ENCODE data around the gene CAMTA1. TPM values are rescaled to one million over a fixed set of nuclear protein-coding genes. Genes with fewer than 3 reads are reported as not detected.
"Not testable (repeated sequence)": the region's sequence is repeated elsewhere in the genome, so short reads cannot be mapped to it uniquely, and the experiment has no call there.

The CAMTA1 gene
- polyA plus RNA-seq, 5 donors: 41.0 to 56.5 (median 48.5) TPM

DNA sequence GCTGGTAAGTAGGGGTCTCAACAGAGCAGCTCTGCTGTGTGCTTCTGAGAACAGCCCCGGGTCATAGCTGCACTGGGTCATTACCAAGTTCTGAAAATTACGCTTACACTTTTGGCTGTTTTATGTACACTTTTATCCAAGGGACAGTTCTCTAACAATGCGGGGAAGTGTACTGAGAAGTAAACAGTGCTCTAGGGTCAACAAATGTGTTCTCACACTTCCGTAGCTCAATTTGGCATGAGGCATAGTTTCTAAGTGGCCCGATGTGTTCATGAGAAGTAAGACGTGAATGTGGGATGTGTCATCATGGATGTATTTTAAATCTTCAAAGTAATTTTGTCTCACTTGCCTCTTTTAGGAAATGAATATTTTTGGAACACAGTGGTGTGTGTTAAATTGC lies 975.0 kb downstream of the CAMTA1 start:
- no peak for DNase-seq

DNA sequence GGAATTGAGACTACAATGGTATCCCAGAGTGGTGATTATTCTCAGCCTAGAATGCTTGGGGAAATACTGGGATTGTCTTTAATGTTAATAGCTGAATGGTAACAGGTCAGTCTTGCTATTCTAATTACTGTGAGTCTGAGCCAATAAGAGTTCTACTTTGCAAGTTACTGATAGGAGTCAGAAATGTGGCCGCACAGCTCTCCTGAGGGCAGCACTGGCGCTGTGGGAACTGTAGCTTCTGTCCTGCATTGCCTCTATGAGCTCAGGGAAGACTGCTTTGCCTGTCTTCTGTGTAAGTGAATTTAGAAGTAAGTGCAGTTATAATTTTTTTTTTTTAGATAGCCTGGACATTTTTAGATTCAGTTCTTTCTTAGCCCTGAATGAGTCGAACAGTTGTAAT lies 975.8 kb downstream of the CAMTA1 start:
- DNase-seq: no peak

DNA sequence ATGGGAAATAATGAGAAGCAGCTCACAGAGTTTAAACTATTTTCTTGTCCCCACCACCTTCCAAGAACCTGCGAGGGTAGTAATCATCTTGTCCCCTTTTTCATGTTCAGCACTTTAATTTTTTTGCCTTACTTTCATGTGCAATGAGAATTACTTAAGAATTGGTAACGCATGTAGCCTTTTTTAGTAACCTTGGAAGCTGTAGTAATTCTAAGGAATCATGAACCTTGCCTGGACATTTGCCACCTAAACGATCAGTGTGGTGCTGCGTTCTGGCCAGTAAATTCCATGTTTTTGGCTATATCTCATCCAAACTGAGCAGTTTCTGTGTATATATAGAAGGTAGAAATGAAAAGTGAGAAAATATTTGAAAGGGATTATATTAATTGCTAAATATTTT lies 981.9 kb downstream of the CAMTA1 start:
- no peak for DNase-seq

DNA sequence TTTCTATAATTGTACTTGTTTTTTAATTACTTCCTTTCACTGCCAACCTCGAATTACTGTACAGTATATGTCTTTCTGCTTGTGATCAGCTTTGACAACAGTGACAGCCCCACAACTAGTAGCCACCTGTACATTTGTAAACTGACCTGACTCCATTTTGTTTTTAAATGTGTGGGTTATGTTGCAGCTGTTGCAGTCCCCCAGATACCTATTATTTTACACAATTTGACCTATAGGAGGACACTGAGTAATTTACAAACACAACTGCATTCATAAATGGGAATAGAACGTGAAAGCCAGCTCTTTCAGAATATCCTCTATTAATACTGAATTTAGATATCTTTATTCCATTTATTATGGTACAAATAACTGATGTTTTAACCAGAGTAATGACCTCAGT lies 983.3 kb downstream of the CAMTA1 start:
- DNase-seq: no peak

DNA sequence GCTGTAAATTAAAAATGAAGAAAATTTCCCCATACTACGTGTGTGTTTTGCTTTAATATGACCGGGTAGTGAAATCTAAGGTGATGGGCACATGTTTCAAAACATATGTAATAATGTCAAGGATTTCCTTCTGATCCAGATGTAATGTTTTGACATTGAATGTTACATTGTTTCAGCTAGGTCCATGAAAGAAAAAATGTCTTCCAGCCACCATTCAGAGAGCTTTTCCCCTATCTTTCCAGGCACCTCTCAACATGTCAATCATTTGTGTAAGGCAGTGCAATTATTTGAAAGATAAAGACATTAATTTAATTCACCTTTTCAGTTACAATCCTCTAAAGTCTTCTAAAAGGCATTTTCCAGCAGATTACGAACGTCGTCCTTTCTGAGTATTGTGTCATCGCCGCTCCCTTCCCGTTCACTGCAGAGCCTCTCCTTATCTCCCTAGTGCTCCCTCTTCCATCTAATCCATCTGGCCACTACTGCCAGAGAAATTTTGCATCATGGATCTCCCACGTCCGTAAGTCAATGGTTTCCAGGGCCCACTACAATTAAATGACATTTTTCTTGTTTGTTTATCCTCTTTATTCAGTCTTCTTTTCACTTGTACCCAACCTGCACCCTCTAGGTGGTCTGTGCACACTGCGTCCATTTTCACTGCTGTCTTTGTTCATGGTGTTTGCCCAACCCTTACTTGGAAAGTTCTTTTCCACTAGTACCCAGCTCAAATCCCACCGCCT lies 984.6 kb downstream of the CAMTA1 start:
- DNase-seq: no peak

DNA sequence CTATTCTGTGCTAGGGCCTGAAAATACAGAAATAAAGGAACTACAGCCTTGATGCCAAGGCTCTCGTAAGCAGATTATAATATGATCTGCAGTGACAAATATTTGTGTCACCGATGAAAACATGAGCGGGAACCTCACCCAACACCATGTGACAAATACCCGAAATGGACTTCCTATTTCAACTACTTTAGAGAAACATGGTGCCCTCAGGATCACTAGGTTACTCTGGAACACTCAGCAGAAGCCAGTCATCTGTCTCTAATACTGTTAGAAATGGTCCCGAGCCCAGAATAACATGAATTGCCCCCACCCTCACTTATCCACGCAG lies 985.4 kb downstream of the CAMTA1 start:
- DNase-seq: no peak

DNA sequence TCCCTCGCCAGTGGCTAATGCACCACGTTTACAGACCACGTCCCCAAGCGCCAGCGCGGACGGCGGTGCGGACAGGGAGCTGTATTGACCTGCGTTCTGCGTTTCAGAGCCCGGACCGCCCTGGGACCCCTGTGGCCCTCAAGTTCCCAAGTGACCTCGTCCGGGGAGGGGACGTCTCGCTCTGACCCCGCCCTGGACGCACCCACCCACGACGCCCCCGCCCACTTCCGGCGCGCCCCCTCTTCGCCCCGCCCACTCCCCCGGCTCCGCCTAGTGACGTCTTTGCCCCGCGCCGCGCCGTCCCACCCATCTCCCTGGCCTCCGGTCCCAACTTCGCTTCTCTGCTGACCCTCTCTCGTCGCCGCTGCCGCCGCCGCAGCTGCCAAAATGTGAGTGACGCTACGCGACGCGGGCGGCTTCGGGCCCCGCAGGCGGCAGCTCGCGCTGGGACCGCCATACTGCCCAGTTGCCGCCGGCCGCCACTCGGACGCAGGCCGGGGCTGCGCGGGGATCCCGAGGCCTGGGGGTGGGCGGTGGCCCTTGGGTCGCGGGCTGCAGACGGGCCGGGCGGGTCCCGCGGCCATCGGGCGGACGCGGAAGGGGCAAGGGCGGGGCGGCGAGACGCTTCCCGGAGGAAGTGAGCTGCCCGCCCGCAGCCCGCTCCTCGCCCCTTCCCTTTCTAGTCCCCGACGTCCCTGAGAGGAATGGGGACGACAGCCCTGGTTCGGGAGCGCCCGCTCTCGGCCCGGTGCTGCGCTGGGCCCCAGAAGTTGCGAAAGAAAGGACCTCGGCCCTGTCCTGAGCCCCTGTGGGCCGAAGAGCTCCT lies 986.0 kb downstream of the CAMTA1 start, which contains the start of gene VAMP3:
Gene VAMP3 (plus strand): TSS at position 300 of the 826 bp plus-strand sequence. CDS start 88 bp downstream, at position 388.
- peak; percentile 84 to 88 for DNase-seq

DNA sequence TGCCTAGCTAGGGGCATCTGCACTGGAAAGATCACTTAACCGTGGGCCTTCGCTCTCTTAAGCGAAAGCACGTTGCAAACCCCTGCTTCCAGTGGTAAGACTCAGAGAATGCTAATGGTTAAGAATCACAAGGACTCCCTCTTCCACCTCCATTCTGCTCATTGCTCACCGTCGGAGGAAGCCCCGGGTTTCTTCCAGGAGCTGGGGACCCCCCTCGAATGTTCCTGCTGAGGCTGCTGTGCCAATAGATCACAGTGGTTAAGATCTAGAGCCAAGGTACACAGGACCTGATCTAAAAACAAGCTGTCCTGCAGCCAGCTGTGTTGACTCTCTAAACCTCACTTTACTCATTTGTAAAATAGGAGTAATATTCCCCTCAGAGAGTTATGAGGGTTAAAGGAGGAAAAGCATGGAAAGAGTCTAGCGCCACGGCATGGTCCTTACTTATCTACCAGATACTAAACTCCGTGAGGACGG lies 986.6 kb downstream of the CAMTA1 start:
- no peak for DNase-seq

DNA sequence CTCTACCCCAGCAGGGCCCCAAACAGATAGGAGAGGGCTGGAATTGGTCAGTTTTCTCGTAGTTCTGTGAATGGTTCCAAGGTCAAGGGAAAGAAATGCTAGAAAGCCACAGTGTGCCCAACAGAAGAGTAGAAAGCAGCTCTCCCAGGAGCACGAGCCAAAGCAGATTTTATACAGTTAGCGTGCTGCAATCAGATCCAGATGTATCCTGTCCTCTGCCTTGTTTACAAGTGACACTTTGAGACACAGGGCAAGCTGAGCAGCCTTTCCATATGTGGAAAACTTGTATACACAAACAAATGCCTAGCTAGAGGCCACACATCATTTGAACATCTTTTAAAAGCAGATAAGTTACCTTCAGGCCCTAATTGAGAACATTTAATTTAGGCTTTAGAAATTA lies 992.3 kb downstream of the CAMTA1 start:
- peak in 1 of 2 donors; percentile 20 for DNase-seq

DNA sequence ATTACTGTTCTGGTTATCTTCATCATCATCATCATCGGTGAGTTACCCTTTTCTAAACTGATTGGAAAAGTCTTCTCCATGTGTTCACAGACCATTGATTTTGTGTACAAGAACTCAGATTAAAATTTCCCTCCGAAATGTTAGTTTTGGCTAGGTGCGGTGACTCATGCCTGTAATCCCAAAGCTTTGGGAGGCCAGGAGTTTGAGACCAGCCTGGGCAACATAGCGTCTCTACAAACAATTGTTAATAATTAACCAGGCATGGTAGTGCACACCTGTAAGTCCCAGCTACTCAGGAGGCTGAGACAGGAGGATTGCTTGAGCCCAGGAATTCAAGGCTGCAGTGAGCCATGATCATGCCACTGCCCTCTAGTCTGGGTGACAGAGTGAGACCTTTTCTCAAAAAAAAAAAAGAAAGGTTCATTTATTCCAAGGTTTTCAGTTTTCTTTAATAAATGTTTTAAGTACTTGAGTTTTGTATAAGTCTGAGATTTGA lies 992.9 kb downstream of the CAMTA1 start:
- DNase-seq: no peak

DNA sequence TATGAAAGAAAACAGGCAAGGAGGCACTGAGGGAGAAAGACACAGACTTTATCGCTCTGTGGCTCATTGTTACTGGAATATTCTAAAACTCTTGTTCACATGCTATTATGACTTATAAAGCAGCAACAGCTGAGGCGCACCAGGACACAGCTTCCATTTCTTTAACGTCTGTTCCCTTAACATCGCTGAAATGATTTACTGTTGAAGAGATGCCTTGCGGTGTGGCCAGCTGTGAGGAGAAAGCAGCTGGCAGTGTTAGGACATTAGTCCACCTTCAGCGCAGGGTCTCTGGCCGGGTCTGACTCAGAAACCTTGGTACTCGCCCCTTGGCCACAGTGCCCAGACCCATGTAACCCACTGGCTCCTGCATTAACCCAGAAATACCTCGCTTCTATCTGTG lies 995.7 kb downstream of the CAMTA1 start:
- DNase-seq: no peak

DNA sequence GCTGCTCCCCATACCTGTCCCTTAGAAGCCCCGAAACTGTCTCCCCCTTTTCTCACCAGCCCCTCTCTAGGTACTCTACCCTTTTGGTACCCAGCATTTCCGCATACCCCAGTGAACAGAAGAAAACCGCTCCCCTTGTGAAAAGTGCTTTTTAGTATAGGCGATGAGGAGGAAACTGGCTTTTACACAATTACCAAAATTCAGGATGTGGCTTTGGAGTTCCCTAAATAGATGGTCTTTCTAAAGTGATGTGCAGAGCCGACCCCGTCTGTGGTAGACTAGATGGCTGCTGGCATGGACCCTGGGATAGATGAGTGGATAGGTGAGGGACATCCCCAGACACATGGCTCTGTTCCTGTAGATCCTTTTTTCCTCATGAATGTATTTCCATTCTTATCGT lies 996.2 kb downstream of the CAMTA1 start:
- no peak for DNase-seq

DNA sequence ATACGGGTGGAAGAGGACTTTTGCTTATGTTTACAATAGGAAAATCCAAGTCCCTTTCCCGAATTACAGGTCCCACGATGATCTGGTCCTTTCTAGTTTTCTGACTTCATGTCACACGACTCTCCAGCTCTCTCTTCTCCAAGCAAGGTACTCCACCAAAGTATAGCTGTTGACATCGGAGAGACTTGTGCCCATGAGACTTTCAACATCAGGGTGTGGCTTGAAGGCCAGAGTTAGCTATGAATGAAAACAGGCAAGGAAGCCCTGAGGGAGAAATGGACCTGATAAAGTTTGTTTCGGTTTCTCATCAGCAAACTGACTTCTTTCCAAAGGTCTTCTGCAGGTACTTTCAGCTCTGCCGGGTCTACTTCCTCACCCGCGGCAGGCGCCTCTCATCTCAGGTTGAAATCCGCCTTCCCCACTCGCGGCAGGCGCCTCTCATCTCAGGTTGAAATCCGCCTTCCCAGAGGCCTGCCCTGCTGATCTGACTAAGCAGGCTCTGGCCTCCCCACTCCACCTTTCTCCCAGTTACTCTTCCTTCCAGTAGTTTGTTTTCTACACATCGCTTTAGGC lies 996.8 kb downstream of the CAMTA1 start:
- DNase-seq: no peak

DNA sequence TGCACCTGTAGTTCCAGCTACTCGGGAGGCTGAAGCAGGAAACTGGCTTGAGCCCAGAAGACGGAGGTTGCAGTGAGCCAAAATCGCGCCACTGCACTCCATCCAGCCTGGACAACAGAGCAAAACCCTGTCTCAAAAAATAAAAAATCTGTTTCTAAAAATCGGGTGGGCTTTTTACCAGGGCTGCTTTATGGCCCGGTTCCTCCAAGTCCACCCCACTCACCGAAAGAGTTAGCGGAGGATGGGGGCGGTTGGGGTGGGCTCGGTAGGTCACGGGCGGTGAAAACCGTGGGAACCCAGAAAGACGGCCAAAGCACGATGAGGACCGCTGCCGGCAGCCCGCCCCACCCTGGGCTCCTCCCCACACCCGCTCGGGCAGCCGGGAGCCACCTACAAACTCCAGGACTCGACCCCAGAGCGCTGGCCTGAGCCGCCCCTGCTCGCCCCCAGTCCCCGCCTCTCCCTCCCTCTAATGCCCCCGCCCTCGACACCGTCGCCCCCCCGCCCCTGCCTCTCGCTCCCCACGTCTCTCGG lies 998.0 kb downstream of the CAMTA1 start:
- DNase-seq: peak in 1 of 2 donors; percentile 24

DNA sequence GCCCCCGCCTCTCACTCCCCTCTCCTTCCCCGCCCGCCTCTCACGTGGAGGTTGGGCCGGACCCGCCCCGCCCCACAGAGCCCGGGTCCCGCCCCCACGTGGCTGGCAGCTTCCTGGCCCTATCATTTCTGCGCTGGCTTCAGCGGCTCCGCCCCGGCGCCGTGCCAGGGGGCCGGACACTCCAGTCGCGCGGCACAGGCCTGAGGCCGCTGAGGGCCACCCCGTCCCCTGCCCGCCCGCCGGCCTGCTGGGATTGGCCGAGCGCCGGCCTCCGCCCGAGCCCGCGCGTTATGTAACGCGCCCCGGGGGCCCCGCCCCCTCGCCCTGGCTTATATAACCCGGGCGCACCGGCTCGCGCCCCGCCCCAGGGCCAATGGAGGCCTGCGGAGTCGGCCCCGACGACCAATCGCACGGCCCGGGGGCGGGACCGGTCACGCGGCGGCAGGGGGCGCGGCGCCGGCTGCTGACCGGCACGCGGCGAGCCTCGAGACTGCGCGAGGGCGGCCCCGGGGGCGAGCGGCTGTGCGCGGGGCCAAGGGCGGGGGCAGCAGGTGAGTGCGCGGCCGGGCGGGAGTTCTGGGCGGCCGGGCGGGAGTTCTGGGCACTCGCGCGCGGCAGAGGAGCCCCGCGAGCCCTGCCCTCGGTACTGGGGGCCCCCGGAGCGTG lies 998.7 kb downstream of the CAMTA1 start, which contains the start of gene PER3:
Gene PER3 (plus strand): TSS at position 466 of the 666 bp plus-strand sequence. CDS start 587 bp downstream, outside the sequence.
- DNase-seq: peak; percentile 97

DNA sequence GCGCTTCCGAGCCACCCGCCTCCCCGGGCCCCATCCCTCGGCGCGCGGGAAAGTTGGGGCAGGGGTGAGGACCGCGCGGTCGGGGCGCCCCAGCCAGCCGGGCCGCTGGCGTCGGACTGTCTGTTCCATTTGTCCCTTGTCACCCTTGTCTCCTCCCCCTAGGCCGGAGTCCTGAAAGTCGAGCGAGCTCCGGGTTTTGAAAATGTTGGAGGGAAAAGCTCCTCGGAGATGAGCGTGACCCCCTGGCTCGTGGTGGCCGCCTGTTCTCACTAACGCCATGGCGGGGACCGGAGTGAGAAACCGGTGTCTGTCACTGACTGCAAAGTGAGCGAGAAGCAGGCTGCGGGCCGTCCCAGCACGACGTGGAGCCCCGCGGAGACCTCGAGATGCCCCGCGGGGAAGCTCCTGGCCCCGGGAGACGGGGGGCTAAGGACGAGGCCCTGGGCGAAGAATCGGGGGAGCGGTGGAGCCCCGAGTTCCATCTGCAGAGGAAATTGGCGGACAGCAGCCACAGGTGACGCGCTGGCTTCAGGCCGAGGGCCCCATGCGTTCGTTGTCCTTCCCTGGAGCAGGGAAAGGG lies 999.3 kb downstream of the CAMTA1 start:
- no peak for DNase-seq

DNA sequence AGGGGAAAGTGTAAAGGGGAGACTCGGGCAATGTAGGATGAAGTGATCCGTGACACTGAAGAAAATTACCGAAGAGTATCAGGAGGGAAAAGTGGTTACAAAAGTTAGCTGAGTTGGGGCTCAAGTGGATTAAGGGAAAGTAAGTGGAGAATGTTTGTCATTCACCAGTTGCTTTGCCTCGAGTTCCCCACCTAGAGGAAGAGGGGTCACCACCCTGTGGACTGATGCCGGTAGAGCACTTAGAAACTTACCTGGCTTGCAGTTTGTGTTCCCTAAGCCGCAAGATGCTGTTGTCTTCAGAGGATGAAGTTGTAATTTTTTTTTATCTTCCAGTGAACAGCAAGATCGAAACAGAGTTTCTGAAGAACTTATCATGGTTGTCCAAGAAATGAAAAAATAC lies 999.9 kb downstream of the CAMTA1 start:
- DNase-seq: no peak

DNA sequence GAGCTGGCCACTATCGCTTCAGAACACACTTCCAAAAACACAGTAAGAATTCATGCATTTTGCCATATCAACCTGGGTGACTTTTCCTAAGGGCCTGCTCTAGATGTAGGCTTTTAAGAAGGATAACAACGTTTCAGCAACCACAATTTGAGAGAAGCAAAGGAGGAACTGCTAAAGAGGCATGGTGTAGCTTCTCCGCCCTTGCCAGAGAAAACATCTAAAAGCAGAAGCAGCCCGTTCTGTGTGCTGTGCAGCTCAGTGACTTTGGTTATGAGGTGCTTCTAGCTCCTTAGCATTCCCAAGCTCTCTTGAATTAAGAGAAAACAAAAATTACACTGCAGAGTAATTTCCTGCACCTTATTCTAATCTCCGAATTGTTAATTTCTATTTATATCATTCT lies 1001.5 kb downstream of the CAMTA1 start:
- DNase-seq: no peak

DNA sequence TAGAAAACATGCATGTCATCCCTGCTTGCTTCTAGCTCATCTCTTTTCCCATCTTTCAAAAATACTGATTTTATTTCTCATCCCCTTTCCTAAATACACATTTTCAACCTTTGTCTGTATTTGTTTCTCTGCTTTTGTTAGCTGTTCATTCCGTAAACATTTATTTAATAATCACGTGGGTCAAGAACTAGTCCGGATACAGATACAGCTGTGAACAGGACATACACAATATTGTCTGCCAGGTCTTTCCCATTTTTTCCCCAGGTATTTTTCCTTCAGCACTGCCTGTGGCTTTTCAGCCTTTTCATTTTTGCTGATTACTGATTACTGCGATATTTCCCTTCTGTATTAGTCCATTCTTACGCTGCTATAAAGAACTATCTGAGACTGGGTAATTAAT lies 1004.6 kb downstream of the CAMTA1 start:
- no peak for DNase-seq

DNA sequence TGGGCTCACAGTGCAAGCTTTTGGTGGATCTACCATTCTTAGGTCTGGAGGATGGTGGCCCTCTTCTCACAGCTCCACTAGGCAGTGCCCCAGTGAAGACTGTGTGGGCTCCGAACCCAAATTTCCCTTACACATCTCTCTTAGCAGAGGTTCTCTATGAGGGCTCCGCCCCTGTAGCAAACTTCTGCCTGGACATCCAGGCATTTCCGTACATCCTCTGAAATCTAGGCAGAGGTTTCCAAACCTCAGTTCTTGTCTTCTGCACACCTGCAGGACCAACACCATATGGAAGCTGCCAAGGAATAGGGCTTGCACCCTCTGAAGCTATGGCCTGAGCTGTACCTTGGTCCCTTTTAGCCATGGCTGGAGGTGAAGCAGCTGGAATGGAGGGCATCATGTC lies 1005.8 kb downstream of the CAMTA1 start:
- not testable (repeated sequence) for DNase-seq

DNA sequence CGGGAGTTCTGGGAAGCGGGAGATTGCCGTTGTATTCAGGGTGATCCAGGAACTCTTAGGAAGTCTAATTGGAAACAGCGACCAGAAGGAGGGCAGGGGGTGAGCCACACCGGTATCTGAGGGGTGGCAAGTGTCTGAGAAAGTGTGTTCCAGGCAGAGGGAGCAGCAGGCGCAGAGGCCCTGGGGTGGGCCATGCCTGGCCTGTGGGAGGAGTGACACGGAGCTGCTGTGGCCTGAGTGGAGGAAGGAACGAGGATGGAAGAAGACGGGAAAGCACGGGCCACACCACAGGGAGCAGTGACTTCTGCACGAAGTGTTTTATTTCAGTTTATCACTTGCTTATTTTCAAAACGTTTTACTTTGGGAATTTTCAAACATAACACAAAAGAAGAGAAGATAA lies 1010.2 kb downstream of the CAMTA1 start:
- no peak for DNase-seq
